GM21723 (cell line): ENCODE data around the gene UNC5B.
"Not testable (repeated sequence)": the region's sequence is repeated elsewhere in the genome, so short reads cannot be mapped to it uniquely, and the experiment has no call there.

ENCODE experiments used
- ATAC-seq: cut with Tn5 transposase; IDR thresholded peaks from one replicate; pipeline ENCODE4 v1.9.1; 2021; ENCODE audit warnings: mild to moderate bottlenecking, moderate library complexity; ENCODE audit not compliant: unreplicated experiment

UNC5B gene

DNA sequence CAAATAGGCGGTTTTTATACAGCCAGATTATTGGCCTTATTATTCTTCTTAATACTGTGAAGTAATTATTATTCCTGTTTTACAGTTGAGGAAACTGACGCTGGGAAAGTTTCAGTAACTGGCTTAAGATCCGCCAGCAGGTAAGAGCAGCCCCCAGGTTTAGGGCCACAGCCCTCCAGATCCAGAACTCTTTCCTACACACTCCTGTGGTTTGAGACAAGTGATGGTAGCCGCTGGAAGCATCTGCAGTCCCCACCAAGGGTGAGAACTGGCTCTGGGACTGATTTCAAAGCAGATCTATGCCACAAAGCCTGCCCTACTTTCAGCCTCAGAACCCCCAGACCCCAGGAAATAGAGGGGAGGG, 3.0 kb upstream of the UNC5B start:
- no peak for ATAC-seq

DNA sequence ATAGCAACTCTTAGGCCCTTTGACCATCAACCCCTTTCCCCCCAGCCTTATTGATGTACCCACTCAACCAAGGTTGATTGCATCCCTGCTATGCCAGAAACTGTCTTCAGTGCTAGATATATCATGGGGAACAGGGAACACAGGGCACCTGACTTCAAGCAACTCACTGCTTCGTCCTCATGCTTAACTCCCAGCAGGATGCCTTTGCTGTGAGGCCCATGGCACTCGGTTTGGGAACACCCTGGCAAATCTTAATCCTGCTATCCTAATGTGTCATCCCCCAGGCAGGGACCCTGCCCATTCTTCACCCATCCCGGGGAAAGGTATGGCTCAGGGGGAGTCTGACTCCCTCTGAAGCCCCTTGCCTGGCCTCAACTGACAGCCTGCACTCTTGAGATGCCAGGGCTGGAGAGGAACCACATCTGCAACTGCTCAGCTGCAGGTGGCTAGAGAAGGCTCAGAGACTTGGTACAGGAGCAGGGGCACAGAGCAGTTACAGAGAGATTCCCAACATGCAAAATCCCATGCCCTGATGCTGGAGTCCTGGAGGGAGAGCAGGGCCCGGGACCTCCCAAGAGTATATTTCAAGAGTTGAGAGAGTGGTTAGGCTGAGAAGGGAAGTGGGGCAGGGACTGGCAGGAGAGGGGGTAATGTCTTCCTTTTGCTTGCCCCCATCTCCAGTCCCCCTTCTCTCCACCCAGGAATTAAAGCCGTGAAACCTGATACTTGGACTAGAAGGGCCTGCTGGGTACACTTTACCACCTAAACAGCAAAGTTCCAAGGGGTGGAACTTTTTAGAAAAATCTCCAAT, 2.4 kb upstream of the UNC5B start:
- ATAC-seq = no peak

DNA sequence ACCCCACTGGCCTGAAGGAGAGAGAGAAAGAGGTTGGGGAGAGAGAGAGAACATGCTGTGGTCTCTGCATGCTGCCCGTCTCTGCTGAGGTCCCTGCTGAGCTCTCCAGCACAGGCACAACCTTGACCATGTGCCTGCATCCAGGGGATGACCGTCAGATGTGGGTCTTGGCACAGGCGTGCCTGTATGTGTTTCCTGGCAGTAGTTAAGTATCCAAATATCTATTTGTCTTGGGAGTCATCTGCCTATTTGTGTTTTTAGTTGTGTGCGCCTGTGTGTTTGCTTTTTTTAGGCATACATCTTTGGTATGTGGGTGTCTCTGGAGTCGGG, 1.9 kb upstream of the UNC5B start:
- no peak for ATAC-seq

DNA sequence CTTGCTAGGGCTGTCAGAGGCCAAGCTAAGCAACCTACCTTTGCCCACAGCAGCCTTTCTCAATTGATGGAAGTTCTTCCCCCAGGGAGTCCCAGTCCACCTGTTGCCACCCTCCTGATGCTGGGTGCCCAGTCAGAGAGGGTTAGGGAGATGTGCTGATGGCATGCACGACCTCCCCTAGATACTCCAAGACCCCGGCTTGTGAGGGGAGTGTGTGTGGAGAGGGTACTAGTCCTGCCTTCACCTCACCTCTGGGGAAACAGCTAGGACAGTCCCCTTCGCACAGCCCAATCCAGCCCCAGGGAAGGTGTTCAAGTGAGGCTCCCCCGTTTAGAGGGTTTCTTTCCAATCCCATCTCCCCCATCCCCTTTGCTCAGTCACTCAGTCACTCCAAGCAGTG, 1.3 kb upstream of the UNC5B start:
- ATAC-seq = no peak

DNA sequence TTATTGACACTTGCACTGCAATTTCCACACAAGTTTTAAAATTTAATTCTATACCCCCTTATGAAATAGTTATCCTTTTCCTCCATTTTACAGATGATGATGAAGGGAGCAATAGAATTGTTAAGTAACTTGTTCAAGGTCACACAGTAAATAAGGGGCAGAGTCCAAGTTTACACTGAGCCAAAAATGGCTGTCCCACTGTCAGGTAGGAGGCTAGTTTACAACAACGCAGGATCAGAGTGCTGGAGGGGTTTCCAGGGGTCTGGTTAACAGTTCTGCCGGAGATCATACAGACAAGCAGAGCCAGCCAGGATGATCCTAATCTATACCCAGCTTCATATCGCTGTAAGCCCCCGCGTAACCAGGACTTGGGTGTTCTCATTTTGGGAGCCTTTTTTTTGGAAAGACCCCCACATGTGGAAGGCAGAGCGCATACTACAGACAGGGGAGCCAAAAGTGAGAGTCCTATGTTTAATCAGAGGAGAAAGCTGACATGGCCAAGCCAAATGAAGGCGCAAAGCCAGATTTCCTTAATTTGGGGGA, 524 bp upstream of the UNC5B start:
- ATAC-seq = no peak

DNA sequence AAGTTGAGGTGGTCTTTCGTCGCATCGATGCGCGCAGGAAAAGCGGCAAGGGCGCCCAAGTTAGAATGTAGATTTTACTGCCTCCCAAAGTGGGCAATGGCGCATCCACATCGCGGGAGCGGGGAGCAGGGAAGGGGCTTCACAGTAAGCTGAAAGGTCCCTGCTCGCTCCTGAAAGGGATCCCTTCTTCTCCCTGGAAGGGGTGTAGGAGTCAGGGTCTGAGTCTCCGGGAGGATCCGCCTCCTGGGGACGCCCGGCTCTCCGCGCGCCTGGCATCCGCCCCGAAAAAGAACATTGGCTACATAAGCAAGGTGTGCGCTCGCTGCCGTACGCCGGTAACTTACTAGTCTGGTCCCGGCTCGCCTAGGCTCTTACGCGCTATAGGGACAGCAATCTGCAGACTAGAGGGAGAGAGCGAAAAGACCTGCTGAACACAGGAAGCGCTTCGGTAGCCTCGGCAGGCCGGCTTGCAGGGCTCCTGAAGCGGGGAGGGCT, 804 bp downstream of the UNC5B start:
- no peak for ATAC-seq

DNA sequence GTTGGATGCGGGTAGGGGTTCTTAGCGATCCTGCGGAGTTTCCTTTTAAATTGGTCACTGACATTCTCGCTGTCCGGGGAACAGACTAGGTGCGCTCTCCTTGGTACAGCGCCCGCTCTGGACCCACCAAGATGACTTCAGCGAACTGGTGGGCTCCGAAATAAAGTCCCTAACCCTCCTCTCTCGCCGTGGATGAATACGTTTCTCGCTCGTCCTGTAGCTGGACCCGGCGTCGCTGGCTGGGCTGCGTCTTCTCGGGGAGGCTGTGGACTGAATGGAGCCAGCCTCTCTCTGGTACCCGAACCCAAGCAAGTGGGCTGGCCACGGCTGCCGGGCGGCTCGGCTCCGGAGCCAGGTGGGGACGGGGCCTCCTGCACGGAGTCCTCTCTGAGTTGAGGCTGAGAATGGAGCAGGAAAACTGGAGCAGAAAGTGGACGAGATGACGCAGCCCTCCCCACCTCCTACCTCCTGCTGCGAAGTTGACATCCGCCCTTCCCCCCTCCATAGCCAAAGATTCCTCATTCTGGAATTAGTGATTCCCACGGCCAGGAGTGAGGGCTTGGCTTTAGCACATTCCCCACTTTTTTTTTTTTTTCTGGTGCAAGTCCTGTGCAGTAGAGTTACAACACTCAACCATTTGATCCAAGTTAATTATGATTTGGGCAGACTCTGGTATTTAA, 1.5 kb downstream of the UNC5B start:
- no peak for ATAC-seq

DNA sequence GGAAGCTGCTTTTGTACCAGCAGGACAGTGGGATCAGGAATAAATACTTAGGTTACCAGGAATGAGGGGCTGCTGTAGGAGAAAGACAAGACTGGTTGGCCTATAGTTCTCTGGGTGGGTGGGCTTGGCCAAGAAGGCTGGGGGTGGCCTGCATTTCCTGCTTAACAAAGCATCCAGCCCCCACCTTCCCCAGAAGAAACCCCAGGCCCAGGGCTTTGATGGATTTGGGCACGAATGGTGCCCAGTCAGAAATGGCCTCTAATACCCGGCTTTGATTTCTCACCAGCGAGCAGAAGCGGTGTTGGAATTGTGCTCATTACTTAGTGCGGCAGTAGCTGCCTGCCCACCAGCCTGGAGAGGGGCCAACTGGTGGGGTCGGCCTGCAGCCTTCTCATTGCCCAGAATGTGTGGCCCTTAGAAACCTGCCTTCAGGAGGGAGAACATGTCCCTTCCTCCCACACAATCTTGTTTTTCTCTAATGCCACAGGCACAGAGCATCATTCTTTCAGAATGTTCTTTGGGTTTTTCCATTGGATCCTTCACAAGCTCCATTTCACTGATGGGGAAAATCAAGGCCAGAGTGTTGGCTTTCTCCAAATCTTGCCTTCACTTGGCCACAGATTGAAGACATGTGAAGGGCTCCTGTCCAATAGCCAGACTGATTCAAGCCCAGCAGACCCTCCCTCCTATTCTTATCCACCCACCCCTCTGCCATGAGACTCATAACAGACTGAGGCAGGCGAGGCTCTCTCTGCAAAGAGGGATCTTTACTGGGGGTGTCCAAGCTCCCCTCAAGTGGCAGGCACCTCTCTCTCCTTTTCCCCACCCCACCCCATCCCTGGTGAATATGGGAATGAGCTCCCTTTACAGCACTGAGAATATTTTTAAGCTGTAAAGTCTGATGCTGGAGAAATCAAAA, 2.5 kb downstream of the UNC5B start:
- no peak for ATAC-seq

DNA sequence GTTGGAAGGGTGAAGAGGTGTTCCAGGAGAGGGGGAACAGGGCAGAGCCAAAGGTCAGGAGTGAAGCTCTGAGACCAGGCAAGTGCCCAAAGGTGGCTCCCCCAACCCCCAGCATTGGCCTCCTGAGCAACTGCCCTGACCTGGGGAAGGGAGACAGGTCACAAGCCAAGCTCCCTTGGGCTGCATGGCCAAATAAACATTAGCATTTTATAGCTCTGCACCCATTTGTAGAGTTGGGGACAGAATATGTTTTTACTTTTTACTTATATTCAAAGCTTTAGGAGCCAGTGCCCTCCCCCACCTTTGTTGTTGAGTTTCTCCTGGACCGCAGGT, 4.0 kb downstream of the UNC5B start:
- no peak for ATAC-seq

DNA sequence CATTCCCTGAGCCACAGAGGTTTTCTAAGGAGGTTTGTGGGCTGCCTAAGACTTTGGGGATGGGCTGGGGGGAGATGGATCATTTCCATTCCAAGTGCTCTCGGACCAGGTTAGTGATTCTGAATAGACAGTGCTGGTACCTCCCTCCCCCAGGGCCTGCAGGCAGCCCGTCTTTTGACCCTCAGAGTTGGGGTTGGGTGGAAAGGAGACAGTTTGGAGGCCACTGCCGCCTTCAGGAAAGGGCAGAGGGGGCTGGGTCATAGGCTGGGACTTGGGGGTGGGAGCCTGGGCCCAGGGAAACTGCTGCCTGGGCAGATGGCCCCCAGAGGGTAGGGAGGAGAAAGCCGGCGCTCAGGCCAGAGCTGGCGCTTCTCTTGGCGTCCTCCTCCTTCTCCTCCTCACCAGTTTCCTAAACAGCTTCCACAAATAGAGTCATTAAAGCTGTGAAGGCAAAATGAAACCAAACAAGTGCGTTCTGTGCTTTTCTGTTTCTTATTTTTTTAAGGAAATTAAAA, 4.4 kb downstream of the UNC5B start:
- ATAC-seq = no peak

DNA sequence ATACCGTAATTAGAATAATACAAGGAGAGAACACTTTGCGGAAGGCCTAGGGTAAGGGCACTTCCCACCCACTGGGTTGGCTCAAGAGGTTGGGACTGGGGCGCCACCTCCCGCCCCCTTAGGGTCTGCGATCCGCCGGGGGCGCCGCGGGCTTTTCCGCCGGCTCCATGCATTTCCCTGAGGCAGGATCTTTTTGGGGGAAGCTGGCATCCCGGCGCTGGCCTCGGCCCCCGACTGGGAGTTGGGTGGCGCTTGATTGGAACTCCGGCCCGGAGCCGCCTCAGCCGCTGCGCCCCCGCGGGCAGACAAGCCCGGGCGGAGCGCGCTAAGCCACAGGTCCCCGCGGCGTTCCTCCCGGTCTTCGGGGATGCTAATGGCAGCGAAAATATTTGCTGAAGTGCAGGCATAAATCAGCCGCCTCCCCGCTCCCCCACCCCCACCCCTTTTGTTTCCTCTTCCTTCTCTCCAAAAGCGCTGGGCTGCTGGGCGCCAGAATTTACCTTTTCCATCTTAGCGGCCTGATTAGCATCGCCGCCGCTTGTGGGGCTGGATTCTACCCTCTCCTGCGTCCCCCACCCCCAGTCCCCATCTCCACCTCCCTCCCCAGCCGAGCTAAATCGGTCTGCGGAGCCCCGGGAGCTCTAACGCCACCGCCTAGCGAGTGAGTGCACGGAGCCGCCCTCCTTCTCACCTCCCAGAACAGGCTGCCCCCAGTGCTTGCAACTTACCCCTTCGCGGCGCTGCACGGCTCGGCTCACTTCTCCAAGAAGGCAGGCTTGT, 5.1 kb downstream of the UNC5B start:
- no peak for ATAC-seq

DNA sequence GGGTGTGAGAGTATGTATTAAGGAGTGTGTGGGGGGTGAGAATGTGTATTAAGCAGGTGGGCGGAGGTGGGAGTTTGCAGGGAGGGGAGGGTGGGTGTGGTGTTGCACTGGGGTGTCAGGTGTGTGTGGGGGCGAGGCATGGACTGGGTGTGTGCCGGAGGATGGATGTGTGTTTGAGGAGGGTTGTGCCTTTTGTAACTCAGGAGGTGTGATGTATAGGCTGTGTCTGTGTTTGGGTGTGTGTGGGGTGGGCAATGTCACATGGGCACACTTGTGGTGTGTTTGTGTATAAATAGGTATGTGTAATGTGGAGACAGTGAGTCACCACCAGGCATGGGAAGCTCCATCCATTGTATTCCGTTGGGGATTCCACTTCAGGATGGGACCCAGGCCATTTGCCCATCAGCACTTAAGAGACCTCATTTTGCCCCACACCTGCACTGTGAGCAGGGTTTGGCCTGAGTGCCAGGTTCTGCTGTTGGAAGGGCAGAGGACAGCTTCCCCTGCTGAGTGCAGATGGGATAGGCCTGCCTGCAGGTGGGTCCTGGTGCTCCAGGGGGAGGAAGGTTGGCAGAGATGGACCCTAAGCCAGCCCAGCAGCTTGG, 5.8 kb downstream of the UNC5B start:
- ATAC-seq = no peak

DNA sequence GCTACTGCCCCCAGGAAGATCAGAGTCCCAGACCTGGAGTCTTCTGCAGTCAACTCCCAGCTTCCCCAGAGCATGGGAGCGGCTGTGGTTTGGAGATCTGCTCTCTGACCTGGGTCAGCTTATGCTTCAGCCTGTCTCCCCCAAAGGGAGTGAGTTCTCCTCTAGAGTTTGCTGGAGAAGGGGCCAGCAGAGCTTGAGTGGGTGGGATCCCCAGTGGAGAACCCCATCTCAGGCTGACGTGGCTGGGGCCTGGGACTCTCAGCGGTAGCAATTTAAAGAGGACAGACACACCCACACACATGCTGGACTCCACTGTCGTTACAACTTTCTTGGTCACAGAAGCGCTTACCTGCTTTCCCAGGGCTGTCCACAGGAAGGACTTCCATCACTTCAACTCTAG, 6.3 kb downstream of the UNC5B start:
- no peak for ATAC-seq

DNA sequence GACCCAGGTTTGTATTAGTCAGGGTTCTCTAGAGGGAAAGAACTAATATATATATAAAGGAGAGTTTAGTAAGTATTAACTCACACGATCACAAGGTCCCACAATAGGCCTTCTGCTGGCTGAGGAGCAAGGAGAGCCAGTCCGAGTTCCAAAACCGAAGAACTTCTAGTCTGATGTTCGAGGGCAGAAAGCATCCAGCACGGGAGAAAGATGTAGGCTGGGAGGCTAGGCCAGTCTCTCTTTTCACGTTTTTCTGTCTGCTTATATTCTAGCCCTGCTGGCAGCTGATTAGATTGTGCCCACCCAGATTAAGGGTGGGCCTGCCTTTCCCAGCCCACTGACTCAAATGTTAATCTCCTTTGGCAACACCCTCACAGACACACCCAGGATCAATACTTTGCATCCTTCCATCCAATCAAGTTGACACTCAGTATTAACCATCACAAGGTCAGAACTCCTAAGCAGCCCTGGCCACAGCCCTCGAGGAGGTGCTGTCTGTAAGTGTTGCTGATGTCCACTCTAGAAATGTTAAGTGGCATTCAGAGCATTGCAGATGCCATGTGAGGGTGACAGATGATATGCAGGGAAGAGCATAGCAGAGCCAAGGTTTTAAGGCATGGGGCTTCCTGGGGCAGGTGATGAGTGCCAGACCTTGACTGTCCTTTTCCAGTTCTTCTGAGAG, 7.0 kb downstream of the UNC5B start:
- not testable (repeated sequence) for ATAC-seq

DNA sequence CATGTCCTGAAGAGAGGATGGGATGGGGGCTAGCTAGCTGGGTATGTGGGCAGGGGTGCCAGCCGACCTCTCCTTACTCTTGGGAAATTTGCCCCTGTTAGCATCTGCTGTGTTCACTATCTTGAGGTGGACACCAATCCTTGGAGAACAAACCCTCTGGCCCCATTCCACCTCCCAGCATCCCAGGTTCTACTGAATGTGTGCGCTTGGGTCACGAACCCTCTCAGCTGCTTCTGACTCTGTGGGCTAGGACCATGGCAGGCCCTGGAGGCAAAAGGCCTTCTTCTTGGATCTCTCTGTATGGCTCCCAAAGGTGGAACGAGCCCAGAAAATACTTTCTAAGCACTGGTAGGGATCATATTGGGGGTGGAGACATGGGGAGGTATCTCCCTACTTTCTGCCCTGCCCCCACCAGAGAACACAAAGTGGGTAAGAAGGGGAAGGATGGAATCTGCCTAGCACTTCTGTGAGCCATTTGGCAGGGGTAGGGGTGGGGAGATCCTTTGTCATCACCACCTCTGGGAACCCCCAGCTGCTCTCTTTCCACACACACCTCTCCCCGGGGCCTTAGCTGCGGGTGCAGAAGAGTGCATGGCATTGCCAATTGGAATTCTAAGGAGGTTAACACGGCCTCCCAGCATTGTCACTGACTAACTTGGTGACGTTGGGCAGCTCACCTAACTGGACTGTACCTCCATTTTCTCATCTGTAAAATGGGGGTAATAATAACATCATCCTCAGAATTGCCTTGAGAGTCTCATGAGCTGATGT, 7.7 kb downstream of the UNC5B start:
- ATAC-seq = no peak

DNA sequence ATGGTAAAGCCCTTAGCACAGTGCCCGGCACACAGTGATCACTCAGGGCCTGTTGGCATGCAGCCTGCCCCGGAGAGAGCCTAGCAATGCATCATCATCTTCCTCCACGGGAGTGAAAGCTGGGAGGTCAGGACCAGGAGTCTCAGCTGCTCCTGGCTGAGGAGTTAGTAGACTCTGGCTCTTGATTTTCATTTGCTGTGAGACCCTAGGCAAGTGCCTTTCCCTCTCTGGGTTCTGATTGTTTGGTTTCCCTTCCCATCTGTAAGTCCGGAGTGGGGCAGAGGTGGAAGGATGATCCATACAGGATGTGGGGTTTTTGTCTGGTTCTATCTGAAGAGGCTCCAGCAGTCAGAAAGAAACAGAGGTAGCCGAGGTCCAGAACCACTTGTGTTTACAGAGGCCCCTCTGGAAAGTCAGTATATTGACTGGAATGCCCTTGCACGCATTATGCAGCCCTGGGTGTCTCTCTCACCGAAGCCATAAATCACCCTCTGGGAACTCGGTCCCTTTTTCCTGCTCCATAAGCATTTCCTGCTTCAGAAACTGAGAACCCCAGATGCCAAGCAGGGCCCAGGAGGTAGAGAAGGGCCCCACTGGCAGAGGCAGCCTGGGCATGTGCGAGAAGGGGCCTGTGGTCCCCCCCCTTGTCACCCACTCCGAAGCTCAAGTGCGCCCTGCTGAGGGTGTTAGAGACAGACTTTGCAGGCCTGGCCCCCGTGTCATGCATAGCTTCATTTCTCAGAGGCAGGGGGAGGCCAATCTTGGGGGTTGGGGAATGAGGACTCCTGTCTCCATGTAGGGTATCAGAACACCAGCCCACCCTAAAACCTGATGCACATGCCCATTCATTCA, 8.5 kb downstream of the UNC5B start:
- ATAC-seq = no peak

DNA sequence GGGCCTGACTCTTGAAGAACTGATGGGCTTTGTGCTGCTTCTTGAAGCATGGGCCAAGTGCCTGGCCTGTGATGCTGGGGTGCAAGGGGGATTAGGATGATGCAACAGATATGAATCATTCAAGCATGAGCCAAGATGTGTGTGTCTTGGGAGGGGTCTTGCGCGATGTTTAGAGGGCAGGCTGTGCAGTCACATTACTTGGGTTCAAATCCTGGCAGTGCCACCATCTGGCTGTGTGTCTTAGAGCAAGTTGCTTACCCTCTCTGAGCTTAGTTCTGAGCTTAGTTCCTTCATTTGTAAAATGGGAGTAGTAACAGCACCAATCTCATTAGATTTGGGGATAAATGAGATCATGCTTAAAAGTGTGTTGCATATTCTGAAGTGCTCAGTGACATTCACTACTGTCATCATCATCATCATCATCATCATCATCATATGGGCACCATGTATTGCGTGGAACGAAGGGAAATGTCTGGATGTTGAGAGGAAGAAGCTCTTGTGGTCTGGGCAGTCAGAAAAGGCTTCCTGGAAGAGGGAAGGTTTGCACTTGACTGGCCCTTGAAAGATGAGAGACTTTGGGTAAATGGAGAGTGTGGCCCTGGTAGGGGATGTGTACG, 9.3 kb downstream of the UNC5B start:
- no peak for ATAC-seq
